ENCODE measurements around the gene IRF6. TPM values are rescaled to one million over a fixed set of nuclear protein-coding genes. Genes with fewer than 3 reads are reported as not detected.

IRF6 gene
- polyA plus RNA-seq, 6 donors from 2014 or later: 0.54 to 2.4 (median 1.8) TPM; not detected in 1

GRCh38 chr1:209815931-209816341, 10.0 kb upstream of the IRF6 start:
- H3K27ac Mint-ChIP-seq: no peak overlapping the region
- ATAC-seq (ENCODE audit: low read depth in 2 of 2) (no peak), DNase-seq (no peak)
- no peaks in the 10 kb centered on the region for H3K4me1 Mint-ChIP-seq
- peaks cover 28 to 45% (median 29%) of the 10 kb centered on the region in 3 donors for H3K27me3 Mint-ChIP-seq
- no peaks in the 10 kb centered on the region for H3K36me3 Mint-ChIP-seq
- no peaks in the 10 kb centered on the region for H3K9me3 Mint-ChIP-seq
- no peak overlapping the region for H3K4me3 Mint-ChIP-seq

- H3K9me3 Mint-ChIP-seq: no peaks in the 10 kb centered on the region
- ATAC-seq (ENCODE audit: low read depth in 2 of 2) (no peak), DNase-seq (no peak)
- no peaks in the 10 kb centered on the region for H3K36me3 Mint-ChIP-seq
- no peak overlapping the region for H3K27ac Mint-ChIP-seq
- H3K4me3 Mint-ChIP-seq: no peak overlapping the region
- H3K4me1 Mint-ChIP-seq: no peaks in the 10 kb centered on the region
- H3K27me3 Mint-ChIP-seq: peaks cover 25 to 41% (median 28%) of the 10 kb centered on the region in 3 donors
Measured at GRCh38 chr1:209815490-209815889, 9.5 kb upstream of the IRF6 start.

- no peak overlapping the region for H3K27ac Mint-ChIP-seq
- no peak overlapping the region for H3K4me3 Mint-ChIP-seq
- no peak for DNase-seq
- H3K4me1 Mint-ChIP-seq: no peaks in the 10 kb centered on the region
- H3K27me3 Mint-ChIP-seq: peaks cover 21 to 33% (median 26%) of the 10 kb centered on the region in 3 donors
- no peaks in the 10 kb centered on the region for H3K36me3 Mint-ChIP-seq
- no peaks in the 10 kb centered on the region for H3K9me3 Mint-ChIP-seq
- ATAC-seq (ENCODE audit: low read depth in 2 of 2): no peak
Measured at GRCh38 chr1:209813902-209814301, 8.0 kb upstream of the IRF6 start.

GRCh38 chr1:209810783-209811182, 4.8 kb upstream of the IRF6 start:
- H3K9me3 Mint-ChIP-seq: no peaks in the 10 kb centered on the region
- DNase-seq: no peak
- H3K27me3 Mint-ChIP-seq: peaks cover 11 to 22% (median 16%) of the 10 kb centered on the region in 3 donors
- no peak overlapping the region for H3K27ac Mint-ChIP-seq
- H3K36me3 Mint-ChIP-seq: no peaks in the 10 kb centered on the region
- H3K4me3 Mint-ChIP-seq: no peak overlapping the region
- no peak for ATAC-seq (ENCODE audit: low read depth in 2 of 2)
- H3K4me1 Mint-ChIP-seq: peaks cover 6 to 8% (median 6%) of the 10 kb centered on the region in 3 donors

- DNase-seq: no peak
- no peak for ATAC-seq (ENCODE audit: low read depth in 2 of 2)
- Mint-ChIP-seq H3K36me3 (no peaks in the 10 kb centered on the region), H3K4me3 (no peak overlapping the region), H3K27me3 (peaks cover 16 to 26% (median 26%) of the 10 kb centered on the region in 3 donors), H3K9me3 (no peaks in the 10 kb centered on the region), H3K27ac (no peak overlapping the region), H3K4me1 (peaks cover 7 to 17% (median 15%) of the 10 kb centered on the region in 3 donors)
Measured at GRCh38 chr1:209809611-209810010, 3.7 kb upstream of the IRF6 start.

- H3K27ac Mint-ChIP-seq: no peak overlapping the region
- peaks cover 7 to 18% (median 17%) of the 10 kb centered on the region in 3 donors for H3K4me1 Mint-ChIP-seq
- H3K27me3 Mint-ChIP-seq: peaks cover 24 to 36% (median 25%) of the 10 kb centered on the region in 3 donors
- DNase-seq: no peak
- no peak for ATAC-seq (ENCODE audit: low read depth in 2 of 2)
- no peaks in the 10 kb centered on the region for H3K36me3 Mint-ChIP-seq
- no peaks in the 10 kb centered on the region for H3K9me3 Mint-ChIP-seq
- H3K4me3 Mint-ChIP-seq: no peak overlapping the region
Measured at GRCh38 chr1:209808059-209808581, 2.2 kb upstream of the IRF6 start.

- H3K4me3 Mint-ChIP-seq: peak overlapping the region in 1 of 8 donors; percentile 39
- no peaks in the 10 kb centered on the region for H3K9me3 Mint-ChIP-seq
- peaks cover 21 to 43% (median 27%) of the 10 kb centered on the region in 3 donors for H3K27me3 Mint-ChIP-seq
- no peak for ATAC-seq (ENCODE audit: low read depth in 2 of 2)
- no peaks in the 10 kb centered on the region for H3K36me3 Mint-ChIP-seq
- H3K27ac Mint-ChIP-seq: peak overlapping the region in 1 of 6 donors; percentile 47
- H3K4me1 Mint-ChIP-seq: peaks cover 7 to 18% (median 17%) of the 10 kb centered on the region in 3 donors
- no peak for DNase-seq
Measured at GRCh38 chr1:209807509-209807908, 1.6 kb upstream of the IRF6 start.

- Mint-ChIP-seq H3K27me3 (peaks cover 21 to 37% (median 36%) of the 10 kb centered on the region in 3 donors), H3K36me3 (no peaks in the 10 kb centered on the region), H3K9me3 (no peaks in the 10 kb centered on the region), H3K4me3 (peak overlapping the region; percentile 90 to 100 (median 94)), H3K27ac (peak overlapping the region in 2 of 6 donors; percentile 72 to 82), H3K4me1 (peaks cover 7 to 18% (median 17%) of the 10 kb centered on the region in 3 donors)
- DNase-seq (no peak), ATAC-seq (ENCODE audit: low read depth in 2 of 2) (no peak)
Measured at GRCh38 chr1:209805341-209805781, 581 bp downstream of the IRF6 start.

- no peaks in the 10 kb centered on the region for H3K9me3 Mint-ChIP-seq
- DNase-seq: no peak
- no peak for ATAC-seq (ENCODE audit: low read depth in 2 of 2)
- H3K36me3 Mint-ChIP-seq: no peaks in the 10 kb centered on the region
- H3K27ac Mint-ChIP-seq: no peak overlapping the region
- peaks cover 7 to 18% (median 17%) of the 10 kb centered on the region in 3 donors for H3K4me1 Mint-ChIP-seq
- H3K27me3 Mint-ChIP-seq: peaks cover 21 to 37% (median 25%) of the 10 kb centered on the region in 3 donors
- peak overlapping the region in 1 of 8 donors; percentile 40 for H3K4me3 Mint-ChIP-seq
Measured at GRCh38 chr1:209803568-209803967, 2.4 kb downstream of the IRF6 start.

GRCh38 chr1:209802780-209803152, 3.2 kb downstream of the IRF6 start:
- Mint-ChIP-seq H3K36me3 (peaks cover 0 to 3% of the 10 kb centered on the region in 2 donors), H3K4me3 (no peak overlapping the region), H3K4me1 (peaks cover 11 to 22% (median 17%) of the 10 kb centered on the region in 3 donors), H3K27me3 (peaks cover 24 to 37% (median 25%) of the 10 kb centered on the region in 3 donors), H3K27ac (peak overlapping the region in 1 of 6 donors; percentile 42), H3K9me3 (no peaks in the 10 kb centered on the region)
- ATAC-seq (ENCODE audit: low read depth in 2 of 2) (no peak), DNase-seq (no peak)

GRCh38 chr1:209802117-209802779, 3.7 kb downstream of the IRF6 start:
- H3K27me3 Mint-ChIP-seq: peaks cover 25 to 37% (median 26%) of the 10 kb centered on the region in 3 donors
- H3K27ac Mint-ChIP-seq: peak overlapping the region in 1 of 6 donors; percentile 42
- H3K4me3 Mint-ChIP-seq: no peak overlapping the region
- no peak for ATAC-seq (ENCODE audit: low read depth in 2 of 2)
- no peak for DNase-seq
- peaks cover 0 to 6% of the 10 kb centered on the region in 2 donors for H3K36me3 Mint-ChIP-seq
- peaks cover 12 to 24% (median 17%) of the 10 kb centered on the region in 3 donors for H3K4me1 Mint-ChIP-seq
- no peaks in the 10 kb centered on the region for H3K9me3 Mint-ChIP-seq

GRCh38 chr1:209800984-209801834, 4.7 kb downstream of the IRF6 start:
- DNase-seq (no peak), ATAC-seq (ENCODE audit: low read depth in 2 of 2) (no peak)
- Mint-ChIP-seq H3K27ac (no peak overlapping the region), H3K4me1 (peaks cover 11 to 22% (median 13%) of the 10 kb centered on the region in 3 donors), H3K36me3 (peaks cover 0 to 6% of the 10 kb centered on the region in 2 donors), H3K4me3 (peak overlapping the region in 1 of 8 donors; percentile 38), H3K9me3 (no peaks in the 10 kb centered on the region), H3K27me3 (peaks cover 30 to 43% (median 32%) of the 10 kb centered on the region in 3 donors)

GRCh38 chr1:209797978-209798639, 7.8 kb downstream of the IRF6 start:
- H3K4me1 Mint-ChIP-seq: peaks cover 0 to 6% (median 5%) of the 10 kb centered on the region in 3 donors
- H3K4me3 Mint-ChIP-seq: no peak overlapping the region
- peaks cover 0 to 6% of the 10 kb centered on the region in 2 donors for H3K36me3 Mint-ChIP-seq
- peaks cover 29 to 49% (median 44%) of the 10 kb centered on the region in 3 donors for H3K27me3 Mint-ChIP-seq
- peaks cover 0 to 3% (median 0%) of the 10 kb centered on the region in 7 donors for H3K9me3 Mint-ChIP-seq
- DNase-seq (no peak), ATAC-seq (ENCODE audit: low read depth in 2 of 2) (peak; percentile 33 to 38)
- peak overlapping the region in 1 of 6 donors; percentile 17 for H3K27ac Mint-ChIP-seq
